Neural progenitor cell (in vitro differentiated cells): Measurements from ENCODE around the gene CISTR.

Source experiments
- EZH2 ChIP-seq: fragments of 200-600 bp; sonication (generic); IDR thresholded peaks from 2 replicates; pipeline ENCODE4 v1.6.1; 2017; ENCODE audit warnings: antibody characterized with exemption, mild to moderate bottlenecking, moderate library complexity
- EZH2phosphoT487 ChIP-seq: fragments of 200-600 bp; sonication (generic); IDR thresholded peaks from 2 replicates; pipeline ENCODE4 v1.6.1; 2017; ENCODE audit warnings: antibody characterized with exemption
- TF ChIP-seq, protein P1 (sequence below): fragments of 200-600 bp; sonication (generic); IDR thresholded peaks from 2 replicates; pipeline ENCODE4 v1.5.1; 2017; ENCODE audit warnings: antibody characterized with exemption, mild to moderate bottlenecking

DNA sequence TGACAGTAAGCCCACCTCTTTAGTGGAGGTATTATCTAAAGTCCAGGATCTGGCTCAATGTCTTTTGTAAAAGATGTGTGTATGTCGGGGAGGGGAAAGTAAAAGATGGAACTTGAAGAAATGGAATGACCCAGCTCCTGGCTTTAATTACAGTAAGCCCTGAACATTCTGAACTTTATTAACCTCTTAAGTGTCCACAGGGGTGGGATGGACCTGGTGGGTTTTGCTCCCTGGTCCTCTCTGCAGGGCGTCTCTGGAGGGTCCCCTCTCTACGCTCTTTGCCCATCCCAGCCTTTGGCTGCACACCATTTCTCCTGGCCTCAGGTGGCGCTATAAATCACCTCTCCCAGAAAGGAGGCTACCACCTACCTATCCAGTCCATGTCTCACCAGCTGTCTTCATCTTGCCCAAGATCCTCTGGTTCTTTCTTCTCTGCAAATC, 3.7 kb upstream of the CISTR start:
- TF ChIP-seq, protein P1, sequence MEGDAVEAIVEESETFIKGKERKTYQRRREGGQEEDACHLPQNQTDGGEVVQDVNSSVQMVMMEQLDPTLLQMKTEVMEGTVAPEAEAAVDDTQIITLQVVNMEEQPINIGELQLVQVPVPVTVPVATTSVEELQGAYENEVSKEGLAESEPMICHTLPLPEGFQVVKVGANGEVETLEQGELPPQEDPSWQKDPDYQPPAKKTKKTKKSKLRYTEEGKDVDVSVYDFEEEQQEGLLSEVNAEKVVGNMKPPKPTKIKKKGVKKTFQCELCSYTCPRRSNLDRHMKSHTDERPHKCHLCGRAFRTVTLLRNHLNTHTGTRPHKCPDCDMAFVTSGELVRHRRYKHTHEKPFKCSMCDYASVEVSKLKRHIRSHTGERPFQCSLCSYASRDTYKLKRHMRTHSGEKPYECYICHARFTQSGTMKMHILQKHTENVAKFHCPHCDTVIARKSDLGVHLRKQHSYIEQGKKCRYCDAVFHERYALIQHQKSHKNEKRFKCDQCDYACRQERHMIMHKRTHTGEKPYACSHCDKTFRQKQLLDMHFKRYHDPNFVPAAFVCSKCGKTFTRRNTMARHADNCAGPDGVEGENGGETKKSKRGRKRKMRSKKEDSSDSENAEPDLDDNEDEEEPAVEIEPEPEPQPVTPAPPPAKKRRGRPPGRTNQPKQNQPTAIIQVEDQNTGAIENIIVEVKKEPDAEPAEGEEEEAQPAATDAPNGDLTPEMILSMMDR: peak; percentile 49
- TF ChIP-seq EZH2: no peak
- no peak for TF ChIP-seq EZH2phosphoT487
